ENCODE measurements around the gene HEATR5A.

DNA sequence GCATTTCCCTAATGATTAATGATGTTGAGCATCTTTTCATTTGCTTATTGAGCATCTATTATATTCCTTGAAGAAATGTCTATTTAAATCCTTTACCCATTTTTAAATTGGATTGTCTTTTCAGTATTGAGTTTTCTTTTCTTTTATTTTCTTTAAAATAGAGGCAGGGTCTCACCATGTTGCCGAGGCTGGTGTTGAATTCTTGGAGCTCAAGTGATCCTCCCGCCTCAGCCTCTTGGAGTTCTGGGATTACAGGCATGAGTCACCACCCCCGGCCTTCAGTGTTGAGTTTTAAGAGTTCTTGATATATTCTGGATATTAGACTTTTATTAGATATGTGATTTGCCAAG, 139.5 kb downstream of the HEATR5A start:
- TF ChIP-seq, protein P1, sequence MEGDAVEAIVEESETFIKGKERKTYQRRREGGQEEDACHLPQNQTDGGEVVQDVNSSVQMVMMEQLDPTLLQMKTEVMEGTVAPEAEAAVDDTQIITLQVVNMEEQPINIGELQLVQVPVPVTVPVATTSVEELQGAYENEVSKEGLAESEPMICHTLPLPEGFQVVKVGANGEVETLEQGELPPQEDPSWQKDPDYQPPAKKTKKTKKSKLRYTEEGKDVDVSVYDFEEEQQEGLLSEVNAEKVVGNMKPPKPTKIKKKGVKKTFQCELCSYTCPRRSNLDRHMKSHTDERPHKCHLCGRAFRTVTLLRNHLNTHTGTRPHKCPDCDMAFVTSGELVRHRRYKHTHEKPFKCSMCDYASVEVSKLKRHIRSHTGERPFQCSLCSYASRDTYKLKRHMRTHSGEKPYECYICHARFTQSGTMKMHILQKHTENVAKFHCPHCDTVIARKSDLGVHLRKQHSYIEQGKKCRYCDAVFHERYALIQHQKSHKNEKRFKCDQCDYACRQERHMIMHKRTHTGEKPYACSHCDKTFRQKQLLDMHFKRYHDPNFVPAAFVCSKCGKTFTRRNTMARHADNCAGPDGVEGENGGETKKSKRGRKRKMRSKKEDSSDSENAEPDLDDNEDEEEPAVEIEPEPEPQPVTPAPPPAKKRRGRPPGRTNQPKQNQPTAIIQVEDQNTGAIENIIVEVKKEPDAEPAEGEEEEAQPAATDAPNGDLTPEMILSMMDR (IDR thresholded peaks at IDR 0.05): no peak
- no peak for TF ChIP-seq EZH2 (IDR thresholded peaks at IDR 0.05; ENCODE audit: borderline replicate concordance, insufficient read depth, low read depth, low read length, poor library complexity, severe bottlenecking)
